Measurements from ENCODE around the gene ZGPAT.
"Not testable (repeated sequence)": the region's sequence is repeated elsewhere in the genome, so short reads cannot be mapped to it uniquely, and the experiment has no call there.

Gene ZGPAT

GRCh38 chr20:63769891-63770474 lies 62.1 kb downstream of the ZGPAT start:
- no peak overlapping the region for H3K4me3 ChIP-seq
- H3K27ac ChIP-seq: no peak overlapping the region

GRCh38 chr20:63771046-63771707 lies 63.3 kb downstream of the ZGPAT start:
- Histone ChIP-seq H3K4me3 (no peak overlapping the region), H3K27ac (no peak overlapping the region)

GRCh38 chr20:63772781-63773518 lies 65.1 kb downstream of the ZGPAT start:
- no peak overlapping the region for H3K27ac ChIP-seq
- no peak overlapping the region for H3K4me3 ChIP-seq

- Histone ChIP-seq H3K27ac (no peak overlapping the region), H3K4me3 (no peak overlapping the region)
These were observed 65.9 kb downstream of the ZGPAT start for GRCh38 chr20:63773571-63774241.

- peak overlapping the region in 1 of 21 experiments; percentile 45 for H3K27ac ChIP-seq
- H3K4me3 ChIP-seq: no peak overlapping the region
These were observed 66.5 kb downstream of the ZGPAT start for GRCh38 chr20:63774306-63774705.

DNA sequence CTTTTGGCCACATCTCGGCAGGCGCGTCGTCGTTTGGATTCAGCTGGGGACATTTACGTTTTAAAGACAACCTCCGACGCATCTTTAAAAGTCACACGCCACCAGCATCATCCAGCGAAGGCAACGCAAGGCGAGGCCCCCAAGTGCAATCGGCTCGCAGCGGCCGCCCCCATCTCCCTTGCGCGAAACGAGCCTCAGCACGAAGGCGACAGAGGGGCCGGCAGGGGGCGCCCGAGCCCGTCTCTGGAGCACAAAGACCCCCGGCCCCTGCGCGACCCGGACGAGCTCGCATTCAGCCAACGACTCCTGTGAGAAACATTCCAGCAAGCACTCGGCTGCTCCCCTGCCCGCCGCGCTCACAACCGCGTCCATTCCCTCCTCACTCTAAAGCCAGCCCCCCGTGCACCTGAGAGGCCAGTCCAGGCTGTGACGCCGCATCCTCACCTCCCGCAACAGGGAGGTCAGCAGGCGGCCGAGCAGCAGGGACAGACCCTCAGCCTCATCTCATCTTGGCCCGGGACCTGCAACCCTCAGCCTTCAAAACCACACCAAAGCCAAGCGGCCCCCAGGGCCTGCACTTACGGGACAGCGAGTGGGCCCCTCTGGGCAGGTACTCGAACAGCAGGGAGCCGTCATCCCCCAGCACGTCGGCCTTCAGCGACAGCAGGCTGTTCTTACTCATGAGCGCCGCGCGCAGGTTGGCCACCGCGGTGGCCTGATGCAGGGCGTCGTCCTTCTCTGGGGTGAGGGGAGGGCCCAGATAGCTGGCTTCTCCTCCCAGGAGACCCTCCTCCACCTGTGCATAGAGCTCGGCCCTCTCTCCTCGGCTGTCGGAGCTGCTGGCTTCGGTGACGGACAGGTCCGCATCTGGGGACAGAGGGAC lies 67.5 kb downstream of the ZGPAT start:
- Histone ChIP-seq H3K27ac (no peak overlapping the region), H3K4me3 (no peak overlapping the region)

DNA sequence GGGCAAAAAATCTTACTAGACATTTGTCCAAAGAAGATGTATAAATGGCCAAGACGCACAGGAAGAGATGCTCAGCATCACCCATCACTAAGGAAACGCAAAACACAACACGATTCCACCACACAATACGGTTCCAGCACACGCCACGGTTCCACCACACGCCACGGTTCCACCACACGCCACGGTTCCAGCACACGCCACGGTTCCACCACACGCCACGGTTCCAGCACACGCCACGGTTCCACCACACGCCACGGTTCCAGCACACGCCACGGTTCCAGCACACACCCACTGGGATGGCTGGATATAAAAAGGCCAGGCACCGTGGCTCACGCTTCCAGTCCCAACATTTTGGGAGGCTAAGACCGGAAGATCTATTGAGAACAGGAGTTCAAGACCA lies 69.0 kb downstream of the ZGPAT start:
- not testable (repeated sequence) for H3K27ac ChIP-seq, H3K4me3 ChIP-seq

DNA sequence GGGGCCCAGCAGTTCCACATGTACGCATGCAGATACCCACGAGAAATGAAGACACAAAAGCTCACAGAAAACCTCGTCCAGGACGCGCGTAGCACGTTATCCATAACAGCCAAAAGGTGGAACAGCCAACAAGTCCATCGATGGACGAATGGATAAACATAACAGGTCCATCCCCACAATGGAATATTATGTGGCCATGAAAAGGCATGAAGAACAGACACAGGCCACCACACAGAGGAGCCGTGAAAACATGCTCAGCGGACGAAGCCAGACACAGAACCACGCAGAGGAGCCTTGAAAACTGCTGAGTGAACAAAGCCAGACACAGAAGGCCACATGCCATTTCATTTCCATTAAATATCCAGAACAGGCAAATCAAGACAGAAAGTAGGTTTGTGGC lies 69.8 kb downstream of the ZGPAT start:
- Histone ChIP-seq H3K27ac (no peak overlapping the region), H3K4me3 (no peak overlapping the region)

DNA sequence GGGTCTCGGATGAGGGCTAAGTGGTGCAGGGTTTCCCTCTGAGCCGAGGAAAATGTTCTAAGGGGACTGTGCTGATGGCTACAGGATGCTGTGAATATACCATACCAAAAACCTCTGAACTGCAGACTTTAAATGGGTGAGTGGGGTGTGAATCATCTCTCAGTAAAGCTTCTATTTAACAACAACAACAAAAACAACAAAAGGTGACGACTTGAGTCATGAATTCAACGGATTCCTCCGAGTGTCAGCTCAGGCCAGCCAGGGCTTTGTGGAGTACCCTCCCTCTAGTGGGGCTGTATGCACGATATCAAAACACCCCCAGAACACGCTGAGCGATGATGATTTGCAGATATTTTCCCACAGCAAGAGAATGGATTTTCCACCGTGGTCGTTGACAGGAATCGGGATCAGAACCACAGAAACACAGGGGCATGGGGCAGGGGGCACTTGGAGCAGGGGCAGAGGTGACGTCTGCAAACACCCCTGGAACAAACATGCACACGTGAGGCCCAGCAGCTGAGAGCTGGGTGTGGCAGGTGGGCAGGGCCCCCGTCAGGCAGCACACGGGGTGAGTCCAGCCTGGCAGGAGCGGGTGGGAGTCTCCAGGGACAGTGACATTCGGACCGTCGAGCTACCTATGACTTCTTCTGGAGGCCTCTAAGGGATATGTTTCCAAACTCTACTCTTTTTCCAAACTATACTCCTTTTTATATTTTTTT lies 70.4 kb downstream of the ZGPAT start:
- H3K27ac ChIP-seq: no peak overlapping the region
- H3K4me3 ChIP-seq: no peak overlapping the region

DNA sequence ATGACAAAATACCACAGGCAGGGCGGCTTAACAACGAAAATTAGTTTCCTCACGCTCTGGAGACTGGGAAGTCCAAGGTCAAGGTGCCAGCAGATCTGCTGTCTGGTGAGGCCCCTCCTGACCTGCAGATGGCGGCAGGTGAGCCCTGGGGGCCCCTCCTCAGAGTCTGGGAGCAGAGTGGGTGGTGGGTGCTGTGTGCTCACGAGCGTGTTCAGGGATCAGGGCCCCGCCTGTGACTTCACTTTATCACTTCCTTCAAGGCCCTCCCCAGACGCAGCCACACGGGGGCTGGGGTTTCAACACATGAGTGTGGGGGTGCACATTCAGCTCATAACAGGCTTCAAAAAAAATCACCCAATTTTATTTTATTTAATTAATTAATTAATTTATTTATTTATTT lies 71.0 kb downstream of the ZGPAT start:
- H3K4me3 ChIP-seq: no peak overlapping the region
- no peak overlapping the region for H3K27ac ChIP-seq

GRCh38 chr20:63781181-63781580 lies 73.3 kb downstream of the ZGPAT start:
- Histone ChIP-seq H3K27ac (no peak overlapping the region), H3K4me3 (no peak overlapping the region)

DNA sequence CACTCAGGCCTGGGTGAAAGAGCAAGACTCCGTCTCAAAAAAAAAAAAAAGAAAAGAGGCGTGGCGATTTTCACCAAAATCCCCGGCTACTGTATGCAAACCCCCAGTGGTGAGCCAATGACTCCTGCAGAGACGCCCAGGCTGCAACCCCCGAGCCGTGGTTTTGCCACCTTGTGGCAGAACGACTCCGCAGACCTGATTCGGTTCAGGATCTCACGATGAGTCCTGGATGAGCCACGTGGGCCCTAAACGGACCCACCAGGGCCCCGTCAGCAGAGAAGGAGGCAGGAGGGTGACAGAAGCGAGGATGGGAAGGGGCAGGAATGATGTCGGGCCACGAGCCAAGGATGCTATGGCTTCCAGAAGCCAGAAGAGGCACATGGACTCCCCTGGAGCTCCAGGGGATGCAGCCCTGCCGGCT lies 74.2 kb downstream of the ZGPAT start:
- Histone ChIP-seq H3K27ac (no peak overlapping the region), H3K4me3 (no peak overlapping the region)

DNA sequence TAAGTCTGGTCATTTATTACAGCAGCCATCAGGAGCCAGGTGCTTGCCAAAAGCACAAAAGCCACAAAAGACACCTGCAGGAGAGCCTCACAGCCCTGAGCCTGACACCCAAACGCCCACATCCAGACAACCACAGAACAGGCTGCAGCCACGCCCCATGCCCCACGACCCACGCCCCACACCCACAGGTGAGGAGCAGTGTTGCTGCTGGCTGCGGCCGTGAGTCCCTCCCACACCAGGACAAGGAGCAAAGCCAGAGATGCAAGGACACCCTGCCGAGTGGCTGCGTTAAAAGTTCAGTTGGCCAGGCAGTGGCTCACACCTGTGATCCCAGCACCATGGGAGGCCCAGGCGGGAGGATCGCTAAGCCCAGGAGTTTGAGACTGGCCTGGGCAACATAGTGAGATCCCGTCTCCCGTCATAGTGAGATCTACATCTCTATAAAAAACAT lies 74.7 kb downstream of the ZGPAT start:
- no peak overlapping the region for H3K4me3 ChIP-seq
- no peak overlapping the region for H3K27ac ChIP-seq

DNA sequence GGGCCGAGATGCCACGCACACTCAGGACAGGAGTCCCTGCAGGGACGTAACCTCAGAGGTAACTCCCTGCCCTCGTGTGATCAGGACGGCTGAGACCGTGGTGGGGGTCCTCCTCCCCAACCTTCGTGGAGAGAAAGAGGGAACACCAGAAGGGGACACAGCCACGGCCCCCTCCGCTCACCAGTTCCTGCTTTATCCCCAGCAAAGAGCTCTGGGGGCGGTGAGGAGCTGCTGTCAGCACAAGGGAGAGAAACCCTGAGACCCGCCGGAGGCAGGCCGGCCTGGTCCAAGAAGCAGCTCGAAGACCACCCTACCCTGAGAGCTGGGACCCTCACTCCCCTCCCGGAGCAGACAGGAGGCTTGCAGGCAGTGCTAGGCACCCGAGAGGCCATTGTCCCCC lies 76.1 kb downstream of the ZGPAT start:
- Histone ChIP-seq H3K27ac (no peak overlapping the region), H3K4me3 (no peak overlapping the region)

- Histone ChIP-seq H3K4me3 (no peak overlapping the region), H3K27ac (no peak overlapping the region)
These were observed 77.9 kb downstream of the ZGPAT start for GRCh38 chr20:63785691-63786131.

All from skin epidermis (tissue), 12 donors.